ENCODE measurements around the gene DLG5.

The DLG5 gene

DNA sequence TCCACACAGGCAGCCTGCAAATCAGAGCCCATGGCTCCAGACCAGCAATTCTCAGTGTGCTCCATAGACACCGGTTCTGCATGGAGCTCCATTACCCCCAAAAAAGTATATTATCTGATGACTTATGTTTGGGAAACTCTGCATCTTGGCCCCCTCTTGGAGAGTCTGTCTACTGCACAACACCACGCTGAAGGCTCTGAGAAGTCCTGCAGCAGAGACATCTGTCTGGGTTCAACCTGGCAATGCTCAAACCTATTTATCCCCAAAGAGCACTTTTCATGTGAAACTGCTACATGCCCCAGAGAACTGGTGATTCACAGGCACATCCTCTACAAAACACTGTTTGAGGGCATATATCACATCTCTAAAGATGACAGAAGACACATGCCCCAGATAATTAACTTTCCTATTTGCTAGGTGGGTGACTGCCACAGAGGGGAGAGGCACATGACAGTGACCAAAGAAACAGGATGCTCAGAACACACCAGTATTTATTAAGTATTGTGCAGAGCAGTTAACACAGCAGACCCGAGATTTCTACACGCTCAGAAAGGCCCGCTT lies 83.8 kb downstream of the DLG5 start:
- Histone ChIP-seq H3K36me3 (ENCODE audit: control insufficient read depth, insufficient read depth, low read length) (peaks cover 35% of the 10 kb centered on the region), H3K27me3 (ENCODE audit: control insufficient read depth, insufficient read depth, low read length) (no peaks in the 10 kb centered on the region), H3K4me3 (ENCODE audit: low read depth, low read length) (no peak overlapping the region), H3K9me3 (ENCODE audit: control insufficient read depth, insufficient read depth, low read length) (no peaks in the 10 kb centered on the region), H3K4me1 (ENCODE audit: control insufficient read depth, insufficient read depth, low read length) (no peaks in the 10 kb centered on the region), H3K9ac (ENCODE audit: low read depth, low read length) (no peak overlapping the region)

DNA sequence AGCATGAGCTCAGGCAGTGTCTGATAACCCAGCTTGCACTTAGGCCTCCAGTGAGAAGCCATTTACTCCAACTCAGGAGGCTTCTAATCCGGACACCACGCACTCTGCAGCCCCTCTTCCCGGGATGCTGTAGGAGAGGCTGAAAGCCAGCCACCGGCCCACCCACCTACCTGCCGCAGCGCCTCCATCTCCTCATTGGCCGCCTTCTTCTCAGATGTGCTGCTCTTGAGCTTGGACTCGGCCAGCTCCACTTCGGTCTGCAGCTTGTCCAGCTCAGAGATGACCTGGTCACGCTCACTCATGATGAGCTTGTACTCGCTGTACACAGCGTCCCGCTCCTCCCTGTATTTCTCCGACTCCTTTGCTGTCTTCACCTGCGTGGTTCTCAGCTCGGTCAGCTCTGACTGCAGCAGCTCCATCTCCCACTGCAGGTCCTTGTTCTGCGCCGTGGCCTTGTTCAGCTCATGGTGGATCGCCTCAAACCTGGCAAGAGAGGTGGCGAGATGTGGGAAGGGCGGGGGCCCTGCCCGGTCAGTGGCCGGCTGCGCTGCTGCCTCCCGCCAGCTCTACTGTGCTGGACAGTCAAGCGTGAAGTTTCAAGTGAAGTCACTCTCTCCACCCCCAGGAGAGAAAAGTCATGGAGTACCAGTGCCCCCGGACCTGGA lies 84.7 kb downstream of the DLG5 start:
- Histone ChIP-seq H3K27me3 (ENCODE audit: control insufficient read depth, insufficient read depth, low read length) (no peaks in the 10 kb centered on the region), H3K4me3 (ENCODE audit: low read depth, low read length) (no peak overlapping the region), H3K9me3 (ENCODE audit: control insufficient read depth, insufficient read depth, low read length) (no peaks in the 10 kb centered on the region), H3K4me1 (ENCODE audit: control insufficient read depth, insufficient read depth, low read length) (no peaks in the 10 kb centered on the region), H3K36me3 (ENCODE audit: control insufficient read depth, insufficient read depth, low read length) (peaks cover 30% of the 10 kb centered on the region), H3K9ac (ENCODE audit: low read depth, low read length) (no peak overlapping the region)

DNA sequence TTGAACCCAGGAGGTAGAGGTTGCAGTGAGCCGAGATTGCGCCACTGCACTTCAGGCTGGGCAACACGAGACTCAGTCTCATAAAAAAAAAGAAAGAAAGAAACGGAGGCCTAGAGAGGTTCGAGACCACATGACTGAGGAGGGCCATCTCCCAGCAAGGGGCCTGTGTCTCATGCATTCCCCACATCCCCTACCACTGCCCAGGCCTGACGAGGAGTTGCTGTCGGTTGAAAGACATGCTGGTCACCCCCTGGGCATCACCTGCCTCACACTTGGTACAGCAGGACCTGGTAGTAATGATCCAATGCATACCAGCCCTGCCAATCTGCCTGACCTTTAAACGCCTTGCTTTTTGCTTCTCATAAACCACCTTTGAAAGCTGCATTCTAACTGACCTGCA lies 85.9 kb downstream of the DLG5 start:
- H3K9me3 ChIP-seq (ENCODE audit: control insufficient read depth, insufficient read depth, low read length): no peaks in the 10 kb centered on the region
- no peaks in the 10 kb centered on the region for H3K27me3 ChIP-seq (ENCODE audit: control insufficient read depth, insufficient read depth, low read length)
- no peak overlapping the region for H3K9ac ChIP-seq (ENCODE audit: low read depth, low read length)
- no peaks in the 10 kb centered on the region for H3K4me1 ChIP-seq (ENCODE audit: control insufficient read depth, insufficient read depth, low read length)
- peaks cover 33% of the 10 kb centered on the region for H3K36me3 ChIP-seq (ENCODE audit: control insufficient read depth, insufficient read depth, low read length)
- H3K4me3 ChIP-seq (ENCODE audit: low read depth, low read length): no peak overlapping the region

DNA sequence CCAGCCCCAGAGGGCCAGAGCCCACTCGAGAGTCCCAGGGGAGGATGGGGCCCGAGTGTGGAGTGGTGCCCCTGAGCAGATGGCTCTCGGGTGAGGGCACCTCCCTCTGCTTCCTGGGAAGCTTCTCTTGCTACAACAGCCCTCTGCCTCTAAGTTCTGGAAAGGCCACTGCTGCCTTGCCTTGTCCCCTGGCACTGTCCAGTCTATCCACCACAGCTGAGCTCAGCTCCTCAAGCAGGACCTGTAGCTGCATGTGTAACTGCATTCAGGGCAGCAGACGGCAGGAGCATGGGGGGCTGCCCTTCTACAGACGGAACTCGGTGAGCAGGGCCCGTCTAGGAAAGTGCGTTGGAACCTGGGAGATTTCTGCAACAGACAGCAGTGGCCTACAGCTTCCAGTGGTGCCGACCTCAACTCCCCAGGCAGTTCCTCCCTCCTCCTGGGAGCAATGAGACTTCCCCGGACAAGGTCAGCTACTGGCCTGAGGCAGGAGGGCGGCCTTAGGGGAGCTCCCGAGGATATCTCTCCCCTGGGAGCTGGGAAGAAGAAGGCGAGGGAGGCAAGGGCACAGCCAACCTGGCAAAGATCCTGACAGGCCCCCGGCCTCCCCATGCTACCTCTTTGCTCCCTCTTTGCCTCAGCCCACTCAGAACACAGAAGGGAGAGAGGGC lies 88.5 kb downstream of the DLG5 start:
- Histone ChIP-seq H3K4me3 (ENCODE audit: low read depth, low read length) (no peak overlapping the region), H3K4me1 (ENCODE audit: control insufficient read depth, insufficient read depth, low read length) (no peaks in the 10 kb centered on the region), H3K36me3 (ENCODE audit: control insufficient read depth, insufficient read depth, low read length) (peaks cover 46% of the 10 kb centered on the region), H3K9me3 (ENCODE audit: control insufficient read depth, insufficient read depth, low read length) (no peaks in the 10 kb centered on the region), H3K9ac (ENCODE audit: low read depth, low read length) (peak overlapping the region; percentile 39), H3K27me3 (ENCODE audit: control insufficient read depth, insufficient read depth, low read length) (no peaks in the 10 kb centered on the region)

DNA sequence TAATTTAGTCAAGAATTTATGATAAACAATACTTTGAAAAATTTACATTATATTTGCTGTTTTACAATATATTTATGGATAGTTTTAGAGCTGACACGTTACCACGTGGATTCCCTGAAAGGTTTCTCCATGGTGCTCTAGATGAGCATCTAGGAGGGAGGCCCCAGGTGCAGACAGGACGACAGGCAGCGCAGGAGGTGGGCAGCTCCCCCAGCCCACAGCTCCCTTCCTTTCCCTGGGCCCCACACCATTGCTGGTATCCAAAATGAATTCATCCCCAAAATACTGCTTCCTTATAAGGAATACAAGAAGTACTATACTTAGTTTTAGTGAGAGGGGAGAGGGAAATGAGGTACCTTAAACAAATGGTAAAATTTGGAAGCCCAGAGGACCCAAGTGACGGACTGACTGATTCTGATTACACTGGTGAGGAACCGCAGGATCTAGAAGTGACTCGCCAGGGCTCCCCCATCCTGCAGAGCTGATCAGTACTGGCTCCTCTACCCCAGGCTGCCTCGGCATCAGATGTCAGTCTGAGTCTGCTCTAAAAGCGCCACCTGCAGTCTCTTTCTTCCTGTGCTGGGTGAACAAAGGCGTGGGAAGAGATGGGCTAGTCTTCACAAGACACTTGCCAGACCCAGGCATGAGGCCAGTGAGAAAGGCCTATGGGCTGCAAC lies 89.2 kb downstream of the DLG5 start:
- Histone ChIP-seq H3K4me3 (ENCODE audit: low read depth, low read length) (no peak overlapping the region), H3K27me3 (ENCODE audit: control insufficient read depth, insufficient read depth, low read length) (no peaks in the 10 kb centered on the region), H3K36me3 (ENCODE audit: control insufficient read depth, insufficient read depth, low read length) (peaks cover 49% of the 10 kb centered on the region), H3K9ac (ENCODE audit: low read depth, low read length) (peak overlapping the region; percentile 39), H3K9me3 (ENCODE audit: control insufficient read depth, insufficient read depth, low read length) (no peaks in the 10 kb centered on the region), H3K4me1 (ENCODE audit: control insufficient read depth, insufficient read depth, low read length) (no peaks in the 10 kb centered on the region)

DNA sequence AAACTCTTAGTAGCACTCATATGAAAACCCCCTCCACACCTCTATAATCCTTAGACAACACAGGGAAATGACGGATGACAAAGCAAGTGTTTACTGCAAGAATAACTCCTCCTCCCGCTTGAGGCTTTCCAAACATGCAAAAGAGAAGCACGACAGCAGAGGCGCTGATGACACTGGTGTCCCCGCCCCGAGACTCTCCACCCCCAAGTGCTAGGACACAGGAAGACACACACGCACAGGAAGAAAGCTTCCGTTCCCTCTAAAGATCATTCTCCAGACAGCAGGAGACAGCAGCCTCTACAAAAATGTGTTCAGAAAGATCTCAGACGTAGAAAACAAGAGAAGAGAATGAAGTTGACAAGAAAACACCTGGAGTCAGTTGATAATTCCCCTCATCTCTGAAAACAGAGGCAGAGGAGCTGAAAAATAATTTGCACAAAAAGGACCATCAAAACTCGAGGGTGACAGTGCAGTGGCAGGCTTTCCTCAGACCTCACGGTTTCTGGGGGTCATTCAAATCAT lies 90.2 kb downstream of the DLG5 start:
- Histone ChIP-seq H3K4me1 (ENCODE audit: control insufficient read depth, insufficient read depth, low read length) (no peaks in the 10 kb centered on the region), H3K9me3 (ENCODE audit: control insufficient read depth, insufficient read depth, low read length) (no peaks in the 10 kb centered on the region), H3K9ac (ENCODE audit: low read depth, low read length) (no peak overlapping the region), H3K36me3 (ENCODE audit: control insufficient read depth, insufficient read depth, low read length) (peaks cover 40% of the 10 kb centered on the region), H3K27me3 (ENCODE audit: control insufficient read depth, insufficient read depth, low read length) (no peaks in the 10 kb centered on the region), H3K4me3 (ENCODE audit: low read depth, low read length) (no peak overlapping the region)

DNA sequence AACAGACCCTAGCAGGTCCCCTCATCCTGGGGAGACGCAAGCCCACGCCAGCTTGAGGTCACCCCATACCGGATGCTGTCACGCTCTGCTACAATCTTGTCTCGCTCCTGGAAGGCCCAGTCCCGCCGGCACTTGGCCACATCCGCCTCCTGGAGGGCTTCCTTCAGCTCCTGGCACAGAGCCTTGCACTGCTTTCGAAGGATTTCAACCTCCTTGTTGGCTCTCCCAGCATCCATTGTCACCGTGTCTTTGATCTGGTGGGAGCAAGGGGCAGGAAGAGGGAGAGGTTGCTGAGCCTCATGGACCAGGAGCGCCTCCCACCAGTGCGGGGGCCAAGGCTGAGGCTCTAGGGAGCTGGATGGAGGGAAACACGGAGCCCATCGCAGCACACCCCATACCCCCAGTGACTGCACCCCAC lies 90.9 kb downstream of the DLG5 start:
- H3K27me3 ChIP-seq (ENCODE audit: control insufficient read depth, insufficient read depth, low read length): no peaks in the 10 kb centered on the region
- H3K36me3 ChIP-seq (ENCODE audit: control insufficient read depth, insufficient read depth, low read length): peaks cover 36% of the 10 kb centered on the region
- no peaks in the 10 kb centered on the region for H3K4me1 ChIP-seq (ENCODE audit: control insufficient read depth, insufficient read depth, low read length)
- no peak overlapping the region for H3K9ac ChIP-seq (ENCODE audit: low read depth, low read length)
- no peak overlapping the region for H3K4me3 ChIP-seq (ENCODE audit: low read depth, low read length)
- H3K9me3 ChIP-seq (ENCODE audit: control insufficient read depth, insufficient read depth, low read length): no peaks in the 10 kb centered on the region

DNA sequence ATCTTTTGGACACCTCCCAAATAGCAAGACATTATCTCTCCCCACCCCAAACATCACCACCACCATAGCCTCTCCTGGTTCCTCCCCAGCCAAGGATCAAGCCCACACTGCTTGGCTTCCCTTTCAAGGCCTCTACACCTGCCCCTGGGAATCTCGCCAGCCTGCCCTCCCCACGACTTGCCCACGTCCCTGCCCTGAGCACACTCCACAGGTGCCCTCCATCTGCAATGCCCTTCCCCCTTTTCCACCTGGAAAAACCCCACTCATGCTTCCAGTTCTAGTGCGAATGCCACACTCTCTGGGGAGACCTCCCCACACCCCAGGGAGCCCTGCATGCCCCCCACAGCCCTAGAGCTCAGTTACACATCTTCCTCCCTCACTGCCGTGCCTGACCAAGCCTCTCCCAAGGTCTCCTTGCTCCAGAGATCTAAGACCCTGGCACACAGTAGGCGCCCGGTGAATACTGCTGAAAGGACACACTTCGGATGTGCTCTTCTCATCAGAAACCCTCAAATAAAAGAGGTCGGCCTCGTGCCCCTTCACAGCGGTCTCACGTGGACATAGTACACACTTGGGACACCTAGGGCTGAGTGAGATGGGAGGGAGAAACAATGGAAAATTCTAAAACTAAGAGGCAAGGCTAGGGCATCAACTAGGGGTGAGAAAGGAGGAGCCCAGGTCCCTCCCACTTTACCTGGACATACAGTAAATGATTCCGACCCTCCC lies 91.4 kb downstream of the DLG5 start:
- H3K27me3 ChIP-seq (ENCODE audit: control insufficient read depth, insufficient read depth, low read length): no peaks in the 10 kb centered on the region
- no peaks in the 10 kb centered on the region for H3K4me1 ChIP-seq (ENCODE audit: control insufficient read depth, insufficient read depth, low read length)
- no peak overlapping the region for H3K4me3 ChIP-seq (ENCODE audit: low read depth, low read length)
- peaks cover 41% of the 10 kb centered on the region for H3K36me3 ChIP-seq (ENCODE audit: control insufficient read depth, insufficient read depth, low read length)
- H3K9ac ChIP-seq (ENCODE audit: low read depth, low read length): no peak overlapping the region
- no peaks in the 10 kb centered on the region for H3K9me3 ChIP-seq (ENCODE audit: control insufficient read depth, insufficient read depth, low read length)

DNA sequence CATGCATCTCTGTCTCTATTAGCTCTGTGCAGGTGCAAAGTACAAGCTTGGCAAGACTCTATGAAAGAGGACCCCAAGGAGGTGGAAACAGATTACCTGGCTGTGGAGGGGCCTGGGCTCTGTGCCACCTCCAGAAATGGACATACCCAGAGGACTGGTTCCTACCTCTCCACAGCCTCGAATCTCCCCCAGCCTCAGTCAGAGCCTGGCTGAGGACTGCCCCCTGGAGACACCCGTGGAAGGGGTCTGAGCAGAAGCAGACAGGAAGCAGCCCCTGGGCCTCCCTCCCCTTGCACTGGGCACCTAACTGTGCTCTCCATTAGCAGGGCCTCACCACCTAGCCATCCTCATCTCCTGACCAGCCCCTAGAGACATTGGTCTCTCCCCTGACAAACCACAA lies 92.0 kb downstream of the DLG5 start:
- no peaks in the 10 kb centered on the region for H3K4me1 ChIP-seq (ENCODE audit: control insufficient read depth, insufficient read depth, low read length)
- H3K4me3 ChIP-seq (ENCODE audit: low read depth, low read length): no peak overlapping the region
- no peak overlapping the region for H3K9ac ChIP-seq (ENCODE audit: low read depth, low read length)
- no peaks in the 10 kb centered on the region for H3K9me3 ChIP-seq (ENCODE audit: control insufficient read depth, insufficient read depth, low read length)
- no peaks in the 10 kb centered on the region for H3K27me3 ChIP-seq (ENCODE audit: control insufficient read depth, insufficient read depth, low read length)
- H3K36me3 ChIP-seq (ENCODE audit: control insufficient read depth, insufficient read depth, low read length): peaks cover 42% of the 10 kb centered on the region

DNA sequence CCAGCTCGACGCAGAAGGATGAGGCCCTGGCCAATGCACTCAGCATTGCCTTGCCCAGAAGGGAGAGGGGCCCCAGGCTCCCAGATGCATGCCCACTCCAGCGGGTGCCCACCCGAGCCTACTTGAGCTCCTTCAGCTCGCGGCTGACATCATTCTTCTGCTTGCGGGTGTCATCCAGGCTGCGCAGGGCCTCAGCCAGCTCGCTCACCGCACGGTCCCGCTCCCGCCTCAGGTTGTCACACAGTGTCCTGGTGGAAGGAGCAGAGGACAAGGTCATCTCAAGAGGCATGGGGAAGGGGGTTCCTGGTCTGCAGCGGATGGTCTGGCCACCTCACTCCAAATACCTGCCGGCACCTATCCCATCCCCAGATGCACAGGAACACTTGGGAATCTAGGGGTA lies 92.8 kb downstream of the DLG5 start:
- no peaks in the 10 kb centered on the region for H3K27me3 ChIP-seq (ENCODE audit: control insufficient read depth, insufficient read depth, low read length)
- H3K9ac ChIP-seq (ENCODE audit: low read depth, low read length): no peak overlapping the region
- H3K4me1 ChIP-seq (ENCODE audit: control insufficient read depth, insufficient read depth, low read length): no peaks in the 10 kb centered on the region
- H3K4me3 ChIP-seq (ENCODE audit: low read depth, low read length): no peak overlapping the region
- H3K36me3 ChIP-seq (ENCODE audit: control insufficient read depth, insufficient read depth, low read length): peaks cover 49% of the 10 kb centered on the region
- H3K9me3 ChIP-seq (ENCODE audit: control insufficient read depth, insufficient read depth, low read length): no peaks in the 10 kb centered on the region

DNA sequence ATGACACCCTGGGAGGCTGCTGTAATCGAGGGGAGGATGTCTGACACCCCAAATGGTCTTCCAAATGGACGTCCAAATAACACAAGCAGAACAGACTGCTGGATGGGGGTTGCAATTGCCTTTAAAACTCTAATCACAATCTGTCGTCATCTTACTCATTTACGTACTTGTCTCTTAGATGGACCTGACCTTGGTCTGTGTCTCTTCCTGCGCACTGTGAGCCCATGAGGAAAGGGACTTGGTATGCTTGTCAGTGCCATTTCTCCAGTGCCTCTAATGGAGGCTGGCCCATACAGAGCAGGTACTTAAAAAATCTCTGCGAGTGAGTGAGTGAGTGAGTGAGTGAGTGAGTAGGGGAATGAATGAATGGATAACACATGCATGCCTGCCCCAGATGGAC lies 93.3 kb downstream of the DLG5 start:
- no peaks in the 10 kb centered on the region for H3K27me3 ChIP-seq (ENCODE audit: control insufficient read depth, insufficient read depth, low read length)
- H3K9ac ChIP-seq (ENCODE audit: low read depth, low read length): no peak overlapping the region
- no peak overlapping the region for H3K4me3 ChIP-seq (ENCODE audit: low read depth, low read length)
- H3K9me3 ChIP-seq (ENCODE audit: control insufficient read depth, insufficient read depth, low read length): no peaks in the 10 kb centered on the region
- peaks cover 47% of the 10 kb centered on the region for H3K36me3 ChIP-seq (ENCODE audit: control insufficient read depth, insufficient read depth, low read length)
- no peaks in the 10 kb centered on the region for H3K4me1 ChIP-seq (ENCODE audit: control insufficient read depth, insufficient read depth, low read length)
